ENCODE results near the gene KIR3DL2. TPM values are rescaled to one million over a fixed set of nuclear protein-coding genes. Genes with fewer than 3 reads are reported as not detected.
A peak's percentile ranks its signal among the peaks of the same experiment; 100 is the strongest.
"Not testable (repeated sequence)": the region's sequence is repeated elsewhere in the genome, so short reads cannot be mapped to it uniquely, and the experiment has no call there.

The KIR3DL2 gene
- total RNA-seq, 2 donors from 2014 or later: not detected

DNA sequence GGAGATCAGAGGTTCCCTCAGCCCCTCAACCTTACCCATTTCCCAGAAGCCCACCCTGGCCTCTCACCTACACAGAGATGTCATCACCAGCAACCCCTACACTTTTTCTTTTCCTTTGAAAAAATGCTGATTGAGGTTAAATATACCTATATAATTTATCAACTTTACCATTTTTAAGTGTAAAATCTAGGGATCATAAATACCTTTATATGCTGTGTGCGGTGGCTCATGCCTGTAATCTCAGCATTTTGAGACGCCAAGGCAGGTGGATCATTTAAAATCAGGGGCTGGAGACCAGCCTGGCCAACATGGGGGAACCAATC is 43.8 kb upstream of the KIR3DL2 start:
- Histone ChIP-seq H3K27me3 (no peaks in the 10 kb centered on the region), H3K4me1 (no peaks in the 10 kb centered on the region), H3K9me3 (no peaks in the 10 kb centered on the region), H3K4me3 (no peak overlapping the region), H3K36me3 (replicated peaks in 1 of 2; ENCODE audit: insufficient read depth in 1 of 2, low read depth in 2 of 2) (no peaks in the 10 kb centered on the region), H3K27ac (no peak overlapping the region)
- intact Hi-C loops (cut with DNase I): no loop called here
- WGBS, 2 donors: 58 to 68% methylated on average over 2 of the region's 2 CpGs
- TF ChIP-seq, protein P1, sequence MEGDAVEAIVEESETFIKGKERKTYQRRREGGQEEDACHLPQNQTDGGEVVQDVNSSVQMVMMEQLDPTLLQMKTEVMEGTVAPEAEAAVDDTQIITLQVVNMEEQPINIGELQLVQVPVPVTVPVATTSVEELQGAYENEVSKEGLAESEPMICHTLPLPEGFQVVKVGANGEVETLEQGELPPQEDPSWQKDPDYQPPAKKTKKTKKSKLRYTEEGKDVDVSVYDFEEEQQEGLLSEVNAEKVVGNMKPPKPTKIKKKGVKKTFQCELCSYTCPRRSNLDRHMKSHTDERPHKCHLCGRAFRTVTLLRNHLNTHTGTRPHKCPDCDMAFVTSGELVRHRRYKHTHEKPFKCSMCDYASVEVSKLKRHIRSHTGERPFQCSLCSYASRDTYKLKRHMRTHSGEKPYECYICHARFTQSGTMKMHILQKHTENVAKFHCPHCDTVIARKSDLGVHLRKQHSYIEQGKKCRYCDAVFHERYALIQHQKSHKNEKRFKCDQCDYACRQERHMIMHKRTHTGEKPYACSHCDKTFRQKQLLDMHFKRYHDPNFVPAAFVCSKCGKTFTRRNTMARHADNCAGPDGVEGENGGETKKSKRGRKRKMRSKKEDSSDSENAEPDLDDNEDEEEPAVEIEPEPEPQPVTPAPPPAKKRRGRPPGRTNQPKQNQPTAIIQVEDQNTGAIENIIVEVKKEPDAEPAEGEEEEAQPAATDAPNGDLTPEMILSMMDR (IDR thresholded peaks at IDR 0.05): no peak
- no peak for TF ChIP-seq POLR2A (IDR thresholded peaks at IDR 0.05)
- ATAC-seq (no peak), DNase-seq (no peak)

DNA sequence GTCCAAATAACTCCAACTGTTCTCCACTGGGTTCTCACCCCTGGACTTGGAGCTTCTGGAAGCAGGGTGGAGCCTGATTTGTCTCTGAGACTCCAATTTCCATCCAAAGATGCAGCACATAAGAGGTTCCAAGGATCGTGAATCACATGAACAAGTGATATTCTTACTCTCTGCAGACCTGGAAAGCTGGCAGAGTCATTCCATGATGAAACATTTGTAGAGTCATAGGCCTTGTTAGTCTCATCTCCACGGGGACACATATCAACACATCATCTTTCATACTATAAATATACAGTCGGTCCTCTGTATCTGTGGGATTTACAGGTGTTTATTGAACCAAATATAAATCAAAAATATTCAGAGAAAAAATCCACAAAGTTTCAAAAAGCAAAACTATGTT is 35.7 kb upstream of the KIR3DL2 start:
- H3K27me3 ChIP-seq; H3K4me3 ChIP-seq; intact Hi-C loops (cut with DNase I): not testable (repeated sequence)

DNA sequence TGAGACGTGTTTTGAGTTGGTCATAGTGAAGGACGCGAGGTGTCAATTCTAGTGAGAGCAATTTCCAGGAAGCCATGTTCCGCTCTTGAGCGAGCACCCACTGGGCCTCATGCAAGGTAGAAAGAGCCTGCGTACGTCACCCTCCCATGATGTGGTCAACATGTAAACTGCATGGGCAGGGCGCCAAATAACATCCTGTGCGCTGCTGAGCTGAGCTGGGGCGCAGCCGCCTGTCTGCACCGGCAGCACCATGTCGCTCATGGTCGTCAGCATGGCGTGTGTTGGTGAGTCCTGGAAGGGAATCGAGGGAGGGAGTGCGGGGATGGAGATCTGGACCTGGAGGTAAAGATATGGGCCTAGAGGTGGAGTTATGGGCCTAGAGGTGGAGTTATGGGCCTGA is 34.0 kb upstream of the KIR3DL2 start, which contains the start of gene KIR3DL1:
KIR3DL1 (plus strand) TSS at position 218 of the 400 bp plus-strand sequence.
- H3K36me3 ChIP-seq (replicated peaks in 1 of 2; ENCODE audit: insufficient read depth in 1 of 2, low read depth in 2 of 2); ATAC-seq; DNase-seq; H3K27me3 ChIP-seq; intact Hi-C loops (cut with DNase I); H3K4me3 ChIP-seq; H3K27ac ChIP-seq; H3K9me3 ChIP-seq; H3K4me1 ChIP-seq: not testable (repeated sequence)
- WGBS, 2 donors: 80 to 82% methylated on average over 11 to 12 of the region's 17 CpGs

More for the DNA sequence above, 35.7 kb upstream of the KIR3DL2 start:
- H3K9me3 ChIP-seq; H3K4me1 ChIP-seq; H3K27ac ChIP-seq; H3K36me3 ChIP-seq (replicated peaks in 1 of 2; ENCODE audit: insufficient read depth in 1 of 2, low read depth in 2 of 2); DNase-seq; ATAC-seq: not testable (repeated sequence)
- 39 to 46% methylated on average over 3 of the region's 3 CpGs for WGBS, 2 donors

DNA sequence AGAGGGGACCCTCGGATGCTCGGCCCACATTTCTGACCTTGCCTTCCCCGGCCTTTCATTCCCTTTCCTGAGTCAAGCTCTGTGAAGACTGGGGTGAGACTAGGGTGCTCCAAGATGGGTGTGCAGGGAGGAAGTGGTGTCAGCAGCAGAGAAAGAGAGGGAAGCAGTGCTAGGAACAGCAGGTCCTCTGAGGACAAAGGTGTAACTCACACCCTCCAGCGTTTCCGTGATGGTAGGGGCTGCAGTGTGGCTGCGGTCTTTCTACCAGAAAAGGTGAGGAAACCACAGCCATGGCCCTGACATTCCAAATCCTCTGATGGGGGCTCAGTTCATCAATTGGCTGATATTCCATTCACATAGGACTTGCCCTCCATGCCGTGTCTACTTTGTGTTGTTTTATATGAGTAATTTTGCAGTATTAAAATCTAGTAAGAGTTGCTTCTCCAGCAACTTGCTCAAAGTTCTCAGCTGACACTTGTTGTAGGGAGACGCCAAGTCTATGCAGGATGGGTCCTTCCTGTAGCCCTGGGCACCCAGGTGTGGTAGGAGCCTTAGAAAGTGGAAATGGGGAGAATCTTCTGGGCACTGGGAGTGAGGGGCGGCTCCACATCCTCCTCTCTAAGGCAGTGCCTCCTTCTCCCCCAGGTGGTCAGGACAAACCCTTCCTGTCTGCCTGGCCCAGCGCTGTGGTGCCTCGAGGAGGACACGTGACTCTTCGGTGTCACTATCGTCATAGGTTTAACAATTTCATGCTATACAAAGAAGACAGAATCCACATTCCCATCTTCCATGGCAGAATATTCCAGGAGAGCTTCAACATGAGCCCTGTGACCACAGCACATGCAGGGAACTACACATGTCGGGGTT is 32.3 kb upstream of the KIR3DL2 start:
- no peaks in the 10 kb centered on the region for H3K4me1 ChIP-seq

DNA sequence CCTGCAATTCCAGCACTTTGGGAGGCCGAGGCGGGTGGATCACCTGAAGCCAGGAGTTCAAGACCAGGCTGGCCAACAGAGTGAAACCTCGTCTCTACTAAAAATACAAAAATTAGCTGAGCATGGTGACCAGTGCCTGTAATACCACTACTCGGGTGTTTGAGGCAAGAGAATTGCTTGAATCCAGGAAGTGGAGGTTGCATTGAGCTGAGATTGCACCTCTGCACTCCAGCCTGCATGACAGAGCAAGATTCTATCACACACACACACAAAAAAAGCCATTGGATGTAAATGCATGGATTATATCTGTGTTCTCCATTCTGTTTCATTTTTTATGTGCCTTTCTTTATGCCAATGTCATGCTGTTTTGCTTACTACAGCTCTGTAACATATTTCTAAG is 25.8 kb upstream of the KIR3DL2 start:
- H3K4me1 ChIP-seq; H3K36me3 ChIP-seq (replicated peaks in 1 of 2; ENCODE audit: insufficient read depth in 1 of 2, low read depth in 2 of 2); H3K4me3 ChIP-seq; ATAC-seq; intact Hi-C loops (cut with DNase I); DNase-seq; H3K27ac ChIP-seq; H3K9me3 ChIP-seq; H3K27me3 ChIP-seq: not testable (repeated sequence)
- 44 to 58% methylated on average over 4 of the region's 4 CpGs for WGBS, 2 donors

More for the DNA sequence above, 32.3 kb upstream of the KIR3DL2 start:
- no peaks in the 10 kb centered on the region for H3K9me3 ChIP-seq
- DNase-seq: no peak
- no peak for ATAC-seq
- H3K27ac ChIP-seq: no peak overlapping the region
- TF ChIP-seq POLR2A (IDR thresholded peaks at IDR 0.05): no peak
- TF ChIP-seq, protein P1 (IDR thresholded peaks at IDR 0.05): no peak
- H3K27me3 ChIP-seq: no peaks in the 10 kb centered on the region
- 45 to 56% methylated on average over 8 to 15 of the region's 15 CpGs for WGBS, 2 donors
- intact Hi-C loops (cut with DNase I): no loop called here
- H3K36me3 ChIP-seq (replicated peaks in 1 of 2; ENCODE audit: insufficient read depth in 1 of 2, low read depth in 2 of 2): no peaks in the 10 kb centered on the region
- H3K4me3 ChIP-seq: no peak overlapping the region

DNA sequence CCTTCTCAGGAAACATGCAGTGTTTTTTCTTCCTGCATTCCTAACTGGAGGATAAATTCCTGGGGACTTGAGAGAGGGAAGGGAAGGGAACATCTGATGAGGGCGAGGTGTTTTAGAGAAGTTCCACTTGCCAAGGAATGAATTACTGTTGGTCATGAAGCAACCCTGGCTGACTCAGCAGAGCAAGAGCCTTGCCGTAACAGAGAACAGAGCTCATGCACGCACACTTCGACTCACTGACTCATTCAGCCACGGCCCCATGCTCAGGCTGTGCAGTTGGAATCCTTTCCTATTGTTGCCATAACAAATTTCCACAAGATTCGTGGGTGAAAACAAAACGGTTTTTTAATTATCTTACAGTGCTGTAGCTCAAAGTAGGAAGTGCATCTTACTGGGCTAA is 24.9 kb upstream of the KIR3DL2 start:
- ATAC-seq; H3K27me3 ChIP-seq; intact Hi-C loops (cut with DNase I); H3K4me1 ChIP-seq; H3K27ac ChIP-seq; H3K4me3 ChIP-seq; H3K9me3 ChIP-seq; H3K36me3 ChIP-seq (replicated peaks in 1 of 2; ENCODE audit: insufficient read depth in 1 of 2, low read depth in 2 of 2): not testable (repeated sequence)
- whole genome bisulfite sequencing, 2 donors: 33 to 43% methylated on average over 7 of the region's 7 CpGs
- peak in 1 of 4 donors; percentile 8 for DNase-seq

DNA sequence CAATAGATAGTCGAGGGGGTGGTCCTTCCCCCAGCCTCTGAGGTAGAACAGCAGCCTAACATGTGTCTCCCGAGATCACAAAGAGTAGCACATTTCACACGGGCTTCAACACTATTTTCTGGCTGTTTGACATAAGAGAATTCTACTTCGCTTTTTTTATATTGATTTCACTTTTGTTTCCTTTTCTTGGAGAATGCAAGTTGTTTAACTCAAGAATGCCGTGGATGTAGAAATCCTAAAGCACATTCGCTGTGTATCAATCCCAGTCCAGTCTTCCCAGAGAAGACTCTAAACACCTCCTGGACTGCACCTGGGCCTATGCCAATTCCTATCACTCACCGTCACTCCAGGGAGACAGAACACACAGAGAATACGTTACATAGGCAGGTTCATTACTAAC is 22.2 kb upstream of the KIR3DL2 start:
- ATAC-seq; H3K36me3 ChIP-seq (replicated peaks in 1 of 2; ENCODE audit: insufficient read depth in 1 of 2, low read depth in 2 of 2); H3K4me3 ChIP-seq; H3K27ac ChIP-seq; H3K27me3 ChIP-seq; DNase-seq; H3K9me3 ChIP-seq; intact Hi-C loops (cut with DNase I); H3K4me1 ChIP-seq: not testable (repeated sequence)
- WGBS, 2 donors: 46 to 51% methylated on average over 8 of the region's 8 CpGs

DNA sequence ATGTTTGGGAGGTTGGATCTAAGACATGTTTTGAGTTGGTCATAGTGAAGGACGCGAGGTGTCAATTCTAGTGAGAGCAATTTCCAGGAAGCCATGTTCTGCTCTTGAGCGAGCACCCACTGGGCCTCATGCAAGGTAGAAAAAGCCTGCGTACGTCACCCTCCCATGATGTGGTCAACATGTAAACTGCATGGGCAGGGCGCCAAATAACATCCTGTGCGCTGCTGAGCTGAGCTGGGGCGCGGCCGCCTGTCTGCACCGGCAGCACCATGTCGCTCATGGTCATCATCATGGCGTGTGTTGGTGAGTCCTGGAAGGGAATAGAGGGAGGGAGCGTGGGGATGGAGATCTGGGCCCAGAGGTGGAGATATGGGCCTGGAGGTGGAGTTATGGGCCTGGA is 17.7 kb upstream of the KIR3DL2 start, which contains the start of gene KIR2DS4:
KIR2DS4 (plus strand) TSS at position 181 of the 400 bp plus-strand sequence.
- WGBS, 2 donors: 79 to 84% methylated on average over 10 to 11 of the region's 14 CpGs
- DNase-seq; H3K4me3 ChIP-seq; intact Hi-C loops (cut with DNase I); H3K4me1 ChIP-seq; H3K27me3 ChIP-seq; ATAC-seq; H3K9me3 ChIP-seq; H3K36me3 ChIP-seq (replicated peaks in 1 of 2; ENCODE audit: insufficient read depth in 1 of 2, low read depth in 2 of 2); H3K27ac ChIP-seq: not testable (repeated sequence)

DNA sequence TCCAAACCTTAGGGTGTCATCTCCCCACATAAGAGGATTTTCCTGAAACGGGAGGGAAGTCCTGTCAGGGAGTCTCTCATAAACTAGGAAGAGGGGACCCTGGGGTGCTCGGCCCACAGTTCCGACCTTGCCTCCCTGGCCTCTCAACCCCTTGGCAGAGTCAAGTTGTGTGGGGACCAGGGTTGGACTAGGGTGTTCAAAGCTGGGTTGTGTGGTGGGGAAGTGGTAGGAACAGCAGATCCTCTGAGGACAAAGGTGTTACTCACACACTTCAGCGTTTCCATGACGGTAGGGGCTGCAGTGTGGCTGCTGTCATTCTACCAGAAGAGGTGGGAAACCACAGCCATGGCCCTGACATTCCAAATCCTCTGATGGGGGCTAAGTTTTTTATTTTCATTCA is 15.1 kb upstream of the KIR3DL2 start:
- H3K27me3 ChIP-seq; DNase-seq; intact Hi-C loops (cut with DNase I); H3K36me3 ChIP-seq (replicated peaks in 1 of 2; ENCODE audit: insufficient read depth in 1 of 2, low read depth in 2 of 2); H3K27ac ChIP-seq; H3K9me3 ChIP-seq; H3K4me3 ChIP-seq; H3K4me1 ChIP-seq; ATAC-seq: not testable (repeated sequence)
- 54% methylated on average over 5 of the region's 5 CpGs; no CpG with 5 or more reads in 1 of the 2 donors for WGBS, 2 donors

DNA sequence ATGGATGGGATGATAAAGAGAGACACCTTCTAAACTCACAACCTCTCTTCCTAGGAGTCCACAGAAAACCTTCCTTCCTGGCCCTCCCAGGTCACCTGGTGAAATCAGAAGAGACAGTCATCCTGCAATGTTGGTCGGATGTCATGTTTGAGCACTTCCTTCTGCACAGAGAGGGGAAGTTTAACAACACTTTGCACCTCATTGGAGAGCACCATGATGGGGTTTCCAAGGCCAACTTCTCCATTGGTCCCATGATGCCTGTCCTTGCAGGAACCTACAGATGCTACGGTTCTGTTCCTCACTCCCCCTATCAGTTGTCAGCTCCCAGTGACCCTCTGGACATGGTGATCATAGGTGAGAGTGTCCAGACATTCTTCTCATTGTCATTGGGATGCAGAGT is 12.7 kb upstream of the KIR3DL2 start:
- ATAC-seq; H3K4me3 ChIP-seq; H3K36me3 ChIP-seq (replicated peaks in 1 of 2; ENCODE audit: insufficient read depth in 1 of 2, low read depth in 2 of 2); DNase-seq; H3K27me3 ChIP-seq; H3K4me1 ChIP-seq; intact Hi-C loops (cut with DNase I); H3K27ac ChIP-seq; H3K9me3 ChIP-seq: not testable (repeated sequence)
- WGBS, 2 donors: 20 to 38% methylated on average over 1 to 2 of the region's 2 CpGs
